Measurements from ENCODE around the gene NOX3.
"Not testable (repeated sequence)": the region's sequence is repeated elsewhere in the genome, so short reads cannot be mapped to it uniquely, and the experiment has no call there.

The NOX3 gene

DNA sequence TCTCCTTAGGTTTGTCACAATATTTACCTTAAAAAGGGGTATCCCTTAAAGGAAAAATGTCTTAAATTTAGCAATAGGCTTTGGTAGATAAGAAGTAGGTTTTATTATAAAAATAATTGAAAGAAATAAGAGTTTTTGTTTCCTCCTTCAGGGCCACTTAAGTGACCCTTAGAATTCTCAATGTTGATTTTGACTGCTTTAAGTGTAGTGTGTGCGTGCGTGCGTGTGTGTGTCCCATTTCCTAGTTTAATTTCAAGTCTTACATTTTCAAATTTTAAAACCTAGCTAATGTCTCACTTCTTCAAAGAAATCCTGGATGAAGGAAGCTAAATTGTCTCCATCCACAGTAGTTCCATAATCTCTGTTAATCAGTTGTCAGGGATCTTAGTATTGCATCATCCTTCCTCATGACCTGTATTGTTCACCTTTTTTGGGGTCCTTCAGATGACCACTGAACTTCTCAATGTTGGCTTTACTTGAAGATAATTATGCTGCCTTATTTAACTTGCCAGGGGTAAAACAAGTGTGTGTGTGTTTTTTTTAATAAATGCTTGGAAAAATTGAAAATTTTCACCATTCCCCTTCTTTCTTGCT is 90.7 kb downstream of the NOX3 start:
- DNase-seq, result no peak

- not testable (repeated sequence) for DNase-seq
Measured at GRCh38 chr6:155364021-155364420, 91.6 kb downstream of the NOX3 start.

GRCh38 chr6:155362968-155363632 is 92.5 kb downstream of the NOX3 start:
- not testable (repeated sequence) for DNase-seq

DNA sequence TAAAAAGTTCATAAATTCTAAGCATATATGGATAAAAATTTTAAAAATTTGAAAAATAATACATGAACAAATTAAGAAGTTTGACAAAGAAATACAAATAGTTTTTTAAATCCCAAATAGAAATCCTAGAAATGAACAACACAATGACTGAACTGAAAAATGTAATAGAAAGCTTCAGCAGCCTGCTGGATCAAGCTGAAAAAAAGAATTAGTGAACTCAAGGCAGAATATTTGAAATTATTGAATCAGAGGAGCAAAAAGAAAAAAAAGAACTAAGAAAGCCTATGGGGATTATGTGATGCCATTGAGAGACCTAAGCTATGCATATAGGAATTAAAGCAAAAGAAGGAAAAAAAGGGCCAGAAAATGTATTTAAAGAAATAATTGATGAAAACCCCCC is 101.5 kb downstream of the NOX3 start:
- DNase-seq, result no peak

GRCh38 chr6:155352811-155353210 is 102.8 kb downstream of the NOX3 start:
- DNase-seq, result no peak

DNA sequence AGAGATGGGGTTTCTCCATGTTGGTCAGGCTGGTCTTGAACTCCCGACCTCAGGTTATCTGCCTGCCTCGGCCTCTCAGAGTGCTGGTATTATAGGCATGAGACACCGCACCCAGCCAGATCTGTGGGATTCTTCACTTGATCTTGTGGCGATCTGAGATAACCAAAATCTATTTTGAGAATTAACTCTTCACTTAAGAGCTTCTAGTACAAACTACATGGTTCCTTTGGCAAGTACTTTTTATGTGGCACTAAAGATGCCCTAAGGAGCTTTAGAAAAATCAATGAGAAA is 103.6 kb downstream of the NOX3 start:
- DNase-seq, result no peak

DNA sequence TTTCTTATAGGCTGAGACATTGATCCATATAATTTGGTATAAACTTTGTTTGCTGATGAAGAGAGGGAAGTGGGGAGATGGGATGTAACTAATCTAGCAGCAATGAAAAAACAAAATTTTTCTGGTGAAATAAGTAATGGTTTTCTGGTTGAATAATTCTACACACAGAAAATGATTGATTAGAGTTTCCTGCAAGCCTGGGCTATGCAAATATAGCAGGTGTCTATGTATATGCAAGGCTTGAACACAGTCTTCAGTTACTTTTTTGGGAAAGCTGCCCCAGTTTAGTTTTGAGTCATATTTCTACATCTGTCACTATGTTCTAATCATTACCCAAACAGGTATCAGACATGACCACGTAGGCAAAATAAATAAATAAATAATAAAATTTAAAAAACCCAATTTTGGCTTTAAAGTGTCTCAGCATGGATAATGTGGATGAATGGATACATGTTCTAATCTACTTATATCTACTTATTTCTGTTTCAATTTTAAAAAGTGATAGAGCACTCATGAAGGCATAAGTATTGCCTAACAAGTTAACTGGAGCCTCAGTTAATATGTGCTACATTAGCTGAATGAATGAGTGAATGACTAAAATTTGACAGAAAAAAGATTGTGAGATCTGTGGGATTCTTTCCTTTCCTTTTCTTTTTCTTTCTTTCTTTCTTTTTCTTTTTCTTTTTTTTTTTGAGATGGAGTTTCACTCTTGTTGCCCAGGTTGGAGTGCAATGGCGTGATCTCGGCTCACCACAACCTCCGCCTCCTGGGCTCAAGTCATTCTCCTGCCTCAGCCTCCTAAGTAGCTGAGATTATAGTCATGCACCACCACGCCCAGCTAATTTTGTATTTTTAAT is 104.1 kb downstream of the NOX3 start:
- DNase-seq, result no peak

GRCh38 chr6:155349956-155350355 is 105.7 kb downstream of the NOX3 start:
- DNase-seq, result no peak

DNA sequence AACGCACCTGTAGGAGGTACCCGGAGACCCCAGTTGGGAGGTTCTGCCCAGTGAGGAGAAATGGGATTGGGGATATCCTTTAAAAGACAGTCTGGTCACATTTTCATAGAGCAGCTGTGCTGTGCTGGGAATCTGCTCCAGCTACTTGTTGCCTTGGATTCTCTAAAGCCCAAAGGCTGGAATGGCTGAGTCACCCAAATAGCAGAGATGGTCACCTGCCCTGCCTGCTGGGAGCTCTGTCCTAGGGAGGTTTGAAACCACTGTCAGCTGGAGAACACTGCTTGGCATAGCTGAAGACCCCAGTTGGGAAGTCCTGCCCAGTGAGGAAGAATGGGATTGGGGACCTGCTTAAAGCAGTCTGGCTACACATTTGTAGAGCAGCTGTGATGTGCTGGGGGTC is 106.5 kb downstream of the NOX3 start:
- no peak for DNase-seq

- no peak for DNase-seq
Measured at GRCh38 chr6:155347800-155348199, 107.8 kb downstream of the NOX3 start.

DNA sequence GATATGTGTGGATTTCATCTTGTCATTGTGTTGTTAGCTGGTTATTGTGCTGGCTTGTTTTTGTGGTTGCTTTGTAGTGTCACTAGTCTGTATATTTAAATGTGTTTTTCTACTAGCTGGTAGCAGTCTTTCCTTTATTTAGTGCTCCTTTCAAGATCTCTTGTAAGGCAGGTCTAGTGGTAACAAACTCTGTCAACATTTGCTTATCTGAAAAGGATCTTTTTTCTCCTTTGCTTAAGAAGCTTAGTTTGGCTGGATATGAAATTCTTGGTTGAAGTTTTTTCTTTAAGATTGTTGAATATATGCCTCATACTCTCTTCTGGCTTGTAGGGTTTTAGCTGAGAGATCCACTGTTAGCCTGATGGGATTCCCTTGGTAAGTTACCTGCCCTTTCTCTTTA is 108.7 kb downstream of the NOX3 start:
- DNase-seq, result no peak
